GM10266 (cell line): ENCODE results near the gene ZNF280B.

Source experiments
- DNase-seq: peaks from one replicate; pipeline ENCODE4 v3.0.0; 2012; ENCODE audit errors: extremely low spot score
- CTCF ChIP-seq: IDR thresholded peaks from 2 replicates; pipeline ENCODE4 v1.5.1; 2012; ENCODE audit warnings: mild to moderate bottlenecking, low read depth; ENCODE audit not compliant: control insufficient read depth, insufficient read depth; ENCODE audit errors: missing control alignments

Gene ZNF280B

GRCh38 chr22:22526125-22526912 lies 17.8 kb upstream of the ZNF280B start:
- no peak for DNase-seq
- no peak for TF ChIP-seq CTCF

GRCh38 chr22:22523494-22523893 lies 15.0 kb upstream of the ZNF280B start:
- no peak for TF ChIP-seq CTCF
- no peak for DNase-seq

GRCh38 chr22:22521631-22522030 lies 13.1 kb upstream of the ZNF280B start:
- no peak for DNase-seq
- no peak for TF ChIP-seq CTCF

GRCh38 chr22:22520667-22521602 lies 12.4 kb upstream of the ZNF280B start:
- no peak for TF ChIP-seq CTCF
- DNase-seq = no peak

- TF ChIP-seq CTCF = no peak
- DNase-seq = no peak
Observed at GRCh38 chr22:22520020-22520656, 11.6 kb upstream of the ZNF280B start, which contains the start of gene ZNF280A. ZNF280A (minus strand) TSS chr22:22520270; CDS start chr22:22515630, 4,640 bp downstream.

GRCh38 chr22:22519591-22519990 lies 11.0 kb upstream of the ZNF280B start:
- no peak for DNase-seq

More at GRCh38 chr22:22519591-22519990, 11.0 kb upstream of the ZNF280B start:
- no peak for TF ChIP-seq CTCF
